HEK293 (cell line): ENCODE data around the gene HSD17B2.

Source experiments
- CTCF ChIA-PET: fragments of 350-600 bp; formaldehyde crosslinking; extraction: SDS; loops from one replicate; lab custom pipeline; 2021; ENCODE audit warnings: antibody characterized with exemption; lab: Yijun Ruan, JAX
- POLR2A ChIA-PET: fragments of 300-600 bp; formaldehyde crosslinking; extraction: SDS; loops from one replicate; lab custom pipeline; 2020; ENCODE audit warnings: antibody characterized with exemption, inconsistent platforms; lab: Yijun Ruan, JAX
- H3K27ac ChIP-seq: fragments of 200-500 bp; sonication (Bioruptor generic); 2 replicates; pipeline ENCODE4 v1.5.1; 2014; ENCODE audit warnings: low read depth, low read length, control low read depth, inconsistent platforms; ENCODE audit errors: extremely low read depth
- H3K36me3 ChIP-seq, 2 experiments: fragments of 200-500 bp in 1 of 2; sonication (Bioruptor generic) in 1 of 2; 1 replicate in 1 of 2; 2 replicates in 1 of 2; pipeline ENCODE4 v1.5.1; 2014 to 2017; ENCODE audit warnings: inconsistent platforms in 2 of 2, low read length in 2 of 2; ENCODE audit not compliant: control insufficient read depth in 2 of 2, insufficient read depth in 1 of 2
- H3K4me1 ChIP-seq: fragments of 200-500 bp; sonication (Bioruptor generic); 2 replicates; pipeline ENCODE4 v1.5.1; 2014; ENCODE audit warnings: mild to moderate bottlenecking, low read length, inconsistent platforms; ENCODE audit not compliant: control insufficient read depth, insufficient read depth
- H3K4me3 ChIP-seq: 2 replicates; pipeline ENCODE4 v1.5.1; 2011; ENCODE audit warnings: low read depth, mild to moderate bottlenecking, control low read depth, low read length, moderate library complexity
- H3K9me3 ChIP-seq: fragments of 200-500 bp; sonication (Bioruptor generic); 2 replicates; pipeline ENCODE4 v1.5.1; 2014; ENCODE audit warnings: low read depth, low read length, inconsistent platforms; ENCODE audit not compliant: control insufficient read depth, insufficient read depth
- SCRT1 ChIP-seq: fragments of 450-650 bp; formaldehyde crosslinking; IDR thresholded peaks from 2 replicates; pipeline ENCODE4 v1.5.1; 2016; ENCODE audit warnings: missing biosample characterization, missing genetic modification characterization, borderline replicate concordance
- WT1 ChIP-seq: fragments of 450-650 bp; formaldehyde crosslinking; IDR thresholded peaks from 2 replicates; pipeline ENCODE4 v1.5.1; 2016; ENCODE audit warnings: missing biosample characterization, missing genetic modification characterization
- ZBTB1 ChIP-seq: fragments of 450-650 bp; formaldehyde crosslinking; IDR thresholded peaks from 2 replicates; pipeline ENCODE4 v1.5.1; 2016; ENCODE audit warnings: missing biosample characterization, missing genetic modification characterization
- ZNF132 ChIP-seq: fragments of 450-650 bp; formaldehyde crosslinking; IDR thresholded peaks from 2 replicates; pipeline ENCODE4 v1.5.1; 2017; ENCODE audit warnings: missing biosample characterization, missing genetic modification characterization, borderline replicate concordance
- ZNF24 ChIP-seq: fragments of 450-650 bp; formaldehyde crosslinking; IDR thresholded peaks from 2 replicates; pipeline ENCODE4 v1.5.1; 2016; ENCODE audit warnings: missing biosample characterization, missing genetic modification characterization
- ZNF350 ChIP-seq: fragments of 450-650 bp; formaldehyde crosslinking; IDR thresholded peaks from 2 replicates; pipeline ENCODE4 v1.5.0; 2017; ENCODE audit warnings: missing biosample characterization, mild to moderate bottlenecking, missing genetic modification characterization
- ZNF433 ChIP-seq: fragments of 450-650 bp; formaldehyde crosslinking; IDR thresholded peaks from 2 replicates; pipeline ENCODE4 v1.5.1; 2016; ENCODE audit warnings: missing biosample characterization, missing genetic modification characterization, low read depth
- ZNF555 ChIP-seq: fragments of 450-650 bp; formaldehyde crosslinking; conservative IDR thresholded peaks from 2 replicates; pipeline ENCODE4 v1.5.1; 2017; ENCODE audit warnings: missing biosample characterization, mild to moderate bottlenecking, missing genetic modification characterization, inconsistent platforms
- ZNF600 ChIP-seq: fragments of 450-650 bp; formaldehyde crosslinking; IDR thresholded peaks from 2 replicates; pipeline ENCODE4 v1.5.1; 2016; ENCODE audit warnings: missing biosample characterization, missing genetic modification characterization
- ZNF791 ChIP-seq: fragments of 450-650 bp; formaldehyde crosslinking; IDR thresholded peaks from 2 replicates; pipeline ENCODE4 v1.5.1; 2016; ENCODE audit warnings: missing biosample characterization, missing genetic modification characterization
- ZNF792 ChIP-seq: fragments of 450-650 bp; formaldehyde crosslinking; IDR thresholded peaks from 2 replicates; pipeline ENCODE4 v1.5.1; 2016; ENCODE audit warnings: missing biosample characterization, missing genetic modification characterization
- ZSCAN5A ChIP-seq: fragments of 450-650 bp; formaldehyde crosslinking; IDR thresholded peaks from 2 replicates; pipeline ENCODE4 v1.5.1; 2016; ENCODE audit warnings: missing biosample characterization, missing genetic modification characterization
- TF ChIP-seq, protein P1 (sequence below): fragments of 450-650 bp; formaldehyde crosslinking; IDR thresholded peaks from 2 replicates; pipeline ENCODE4 v1.5.1; 2016; ENCODE audit warnings: missing biosample characterization, missing genetic modification characterization
- TF ChIP-seq, protein P2 (sequence below): fragments of 450-650 bp; formaldehyde crosslinking; IDR thresholded peaks from 2 replicates; pipeline ENCODE4 v1.5.1; 2017; ENCODE audit warnings: missing biosample characterization, missing genetic modification characterization
- TF ChIP-seq, protein P3 (sequence below): fragments of 450-650 bp; formaldehyde crosslinking; IDR thresholded peaks from 2 replicates; pipeline ENCODE4 v1.5.1; 2016; ENCODE audit warnings: missing biosample characterization, missing genetic modification characterization

HSD17B2 gene

DNA sequence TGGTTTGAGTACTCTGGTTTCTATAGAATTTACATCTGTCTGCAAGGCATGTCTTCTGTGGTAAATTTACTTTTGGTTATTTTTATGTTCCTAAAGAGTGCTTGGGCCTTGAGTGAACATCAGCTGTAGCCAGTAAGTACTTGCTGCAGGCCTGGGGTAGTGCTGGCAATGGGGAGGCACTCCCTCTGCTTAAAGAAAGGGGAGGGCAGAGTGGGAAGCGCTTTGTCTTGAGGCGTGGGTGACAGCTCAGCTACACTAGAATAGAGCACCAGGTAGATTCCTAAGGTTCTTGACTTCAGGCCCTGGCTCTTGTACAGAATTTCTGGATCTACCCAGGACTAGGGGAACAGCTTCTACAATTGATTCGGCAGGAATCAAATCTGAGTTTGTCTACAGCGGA lies 84.4 kb downstream of the HSD17B2 start:
- Histone ChIP-seq H3K4me3 (no peak overlapping the region), H3K36me3 (no peaks in the 10 kb centered on the region), H3K4me1 (no peaks in the 10 kb centered on the region), H3K9me3 (no peaks in the 10 kb centered on the region), H3K27ac (no peak overlapping the region)
- TF ChIP-seq, protein P1, sequence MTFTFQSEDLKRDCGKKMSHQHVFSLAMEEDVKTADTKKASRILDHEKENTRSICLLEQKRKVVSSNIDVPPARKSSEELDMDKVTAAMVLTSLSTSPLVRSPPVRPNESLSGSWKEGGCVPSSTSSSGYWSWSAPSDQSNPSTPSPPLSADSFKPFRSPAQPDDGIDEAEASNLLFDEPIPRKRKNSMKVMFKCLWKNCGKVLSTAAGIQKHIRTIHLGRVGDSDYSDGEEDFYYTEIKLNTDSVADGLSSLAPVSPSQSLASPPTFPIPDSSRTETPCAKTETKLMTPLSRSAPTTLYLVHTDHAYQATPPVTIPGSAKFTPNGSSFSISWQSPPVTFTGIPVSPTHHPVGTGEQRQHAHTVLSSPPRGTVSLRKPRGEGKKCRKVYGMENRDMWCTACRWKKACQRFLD (tag by site-specific recombination) = no peak
- TF ChIP-seq ZNF132 (tag by site-specific recombination) = no peak
- no peak for TF ChIP-seq ZNF792 (tag by site-specific recombination)
- TF ChIP-seq ZNF555 (tag by site-specific recombination) = no peak
- TF ChIP-seq ZNF791 (tag by site-specific recombination) = no peak
- TF ChIP-seq ZNF433 = no peak
- ChIA-PET POLR2A (no interaction called here), CTCF (interaction anchor here (0.7 kb wide), 1 partner anchor 80 kb away, joined by 3 read pairs; no protein-coding TSS in a partner anchor)

- H3K4me3 ChIP-seq = no peak overlapping the region
- TF ChIP-seq, protein P2, sequence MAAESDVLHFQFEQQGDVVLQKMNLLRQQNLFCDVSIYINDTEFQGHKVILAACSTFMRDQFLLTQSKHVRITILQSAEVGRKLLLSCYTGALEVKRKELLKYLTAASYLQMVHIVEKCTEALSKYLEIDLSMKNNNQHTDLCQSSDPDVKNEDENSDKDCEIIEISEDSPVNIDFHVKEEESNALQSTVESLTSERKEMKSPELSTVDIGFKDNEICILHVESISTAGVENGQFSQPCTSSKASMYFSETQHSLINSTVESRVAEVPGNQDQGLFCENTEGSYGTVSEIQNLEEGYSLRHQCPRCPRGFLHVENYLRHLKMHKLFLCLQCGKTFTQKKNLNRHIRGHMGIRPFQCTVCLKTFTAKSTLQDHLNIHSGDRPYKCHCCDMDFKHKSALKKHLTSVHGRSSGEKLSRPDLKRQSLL = no peak
- TF ChIP-seq ZNF24 (tag by site-specific recombination) (no peak), WT1 (no peak), ZSCAN5A (tag by site-specific recombination) (no peak), SCRT1 (tag by site-specific recombination) (no peak), ZNF600 (tag by site-specific recombination) (no peak), ZBTB1 (tag by site-specific recombination) (no peak)
- TF ChIP-seq, protein P3, sequence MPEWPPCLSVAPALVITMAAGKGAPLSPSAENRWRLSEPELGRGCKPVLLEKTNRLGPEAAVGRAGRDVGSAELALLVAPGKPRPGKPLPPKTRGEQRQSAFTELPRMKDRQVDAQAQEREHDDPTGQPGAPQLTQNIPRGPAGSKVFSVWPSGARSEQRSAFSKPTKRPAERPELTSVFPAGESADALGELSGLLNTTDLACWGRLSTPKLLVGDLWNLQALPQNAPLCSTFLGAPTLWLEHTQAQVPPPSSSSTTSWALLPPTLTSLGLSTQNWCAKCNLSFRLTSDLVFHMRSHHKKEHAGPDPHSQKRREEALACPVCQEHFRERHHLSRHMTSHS = no peak
- TF ChIP-seq, all 188 proteins: peak for 0
- POLR2A ChIA-PET = no interaction called here
- Histone ChIP-seq H3K4me1 (no peaks in the 10 kb centered on the region), H3K9me3 (no peaks in the 10 kb centered on the region), H3K27ac (no peak overlapping the region), H3K36me3 (no peaks in the 10 kb centered on the region)
- CTCF ChIA-PET = interaction anchor here (0.6 kb wide), 1 partner anchor 63 kb away, joined by 3 read pairs; no protein-coding TSS in a partner anchor
Observed at GRCh38 chr16:82124651-82125050, 89.6 kb downstream of the HSD17B2 start.

- Histone ChIP-seq H3K36me3 (no peaks in the 10 kb centered on the region), H3K4me1 (no peaks in the 10 kb centered on the region), H3K27ac (no peak overlapping the region), H3K4me3 (no peak overlapping the region), H3K9me3 (no peaks in the 10 kb centered on the region)
- no peak for TF ChIP-seq ZNF350 (tag by site-specific recombination)
- ChIA-PET POLR2A (no interaction called here), CTCF (no interaction called here)
Observed at GRCh38 chr16:82129881-82130280, 94.8 kb downstream of the HSD17B2 start.
